OCI-LY3 (cell line): Measurements from ENCODE around the gene ST3GAL6.

Source experiments
- CTCF ChIP-seq: fragments of 200-600, 300-600 bp; sonication (generic); IDR thresholded peaks from 2 replicates; pipeline ENCODE4 v1.5.1; 2014; ENCODE audit warnings: antibody characterized with exemption, low read length, low read depth
- EZH2phosphoT487 ChIP-seq: fragments of 200-600 bp; shearing (Covaris generic); IDR thresholded peaks from 2 replicates; pipeline ENCODE4 v1.6.1; 2018; ENCODE audit warnings: antibody characterized with exemption, mixed run types, low read depth

- TF ChIP-seq CTCF (no peak), EZH2phosphoT487 (no peak)
These were observed 8.9 kb downstream of the ST3GAL6 start for GRCh38 chr3:98772022-98772421.
